Hepatocyte (in vitro differentiated cells): ENCODE data around the gene PARP12.

Experiments
- EZH2 ChIP-seq: fragments of 200-600 bp; sonication (generic); IDR thresholded peaks from 2 replicates; pipeline ENCODE4 v1.6.1; 2016; ENCODE audit warnings: antibody characterized with exemption, mild to moderate bottlenecking, borderline replicate concordance
- TF ChIP-seq, protein P1 (sequence below): fragments of 200-600 bp; sonication (generic); IDR thresholded peaks from 2 replicates; pipeline ENCODE4 v1.5.1; 2016; ENCODE audit warnings: antibody characterized with exemption, mild to moderate bottlenecking; ENCODE audit not compliant: poor library complexity

DNA sequence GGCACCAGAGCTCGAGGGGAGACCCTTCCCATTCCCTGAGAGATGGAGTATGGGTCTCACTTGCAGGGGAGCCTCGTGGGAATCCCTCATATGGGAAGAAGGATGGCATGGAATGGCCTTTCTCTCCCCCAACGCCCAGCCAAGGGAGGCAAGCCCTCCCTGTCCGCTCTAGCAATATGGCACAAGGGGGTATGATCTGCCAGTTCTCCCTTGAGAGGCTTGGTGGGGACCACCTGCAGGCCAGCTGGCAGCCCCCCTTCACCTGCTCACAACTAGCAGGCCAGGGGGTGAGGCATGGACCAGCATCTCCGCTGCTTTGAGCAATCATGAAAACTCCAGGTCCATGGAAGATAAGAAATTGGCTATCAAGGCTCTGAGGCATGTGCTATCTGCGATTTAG lies 70.8 kb downstream of the PARP12 start:
- TF ChIP-seq, protein P1, sequence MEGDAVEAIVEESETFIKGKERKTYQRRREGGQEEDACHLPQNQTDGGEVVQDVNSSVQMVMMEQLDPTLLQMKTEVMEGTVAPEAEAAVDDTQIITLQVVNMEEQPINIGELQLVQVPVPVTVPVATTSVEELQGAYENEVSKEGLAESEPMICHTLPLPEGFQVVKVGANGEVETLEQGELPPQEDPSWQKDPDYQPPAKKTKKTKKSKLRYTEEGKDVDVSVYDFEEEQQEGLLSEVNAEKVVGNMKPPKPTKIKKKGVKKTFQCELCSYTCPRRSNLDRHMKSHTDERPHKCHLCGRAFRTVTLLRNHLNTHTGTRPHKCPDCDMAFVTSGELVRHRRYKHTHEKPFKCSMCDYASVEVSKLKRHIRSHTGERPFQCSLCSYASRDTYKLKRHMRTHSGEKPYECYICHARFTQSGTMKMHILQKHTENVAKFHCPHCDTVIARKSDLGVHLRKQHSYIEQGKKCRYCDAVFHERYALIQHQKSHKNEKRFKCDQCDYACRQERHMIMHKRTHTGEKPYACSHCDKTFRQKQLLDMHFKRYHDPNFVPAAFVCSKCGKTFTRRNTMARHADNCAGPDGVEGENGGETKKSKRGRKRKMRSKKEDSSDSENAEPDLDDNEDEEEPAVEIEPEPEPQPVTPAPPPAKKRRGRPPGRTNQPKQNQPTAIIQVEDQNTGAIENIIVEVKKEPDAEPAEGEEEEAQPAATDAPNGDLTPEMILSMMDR: no peak
- TF ChIP-seq EZH2: no peak
